Peyer's patch (tissue), 4 donors: ENCODE results near the gene YIPF4.
"Not testable (repeated sequence)": the region's sequence is repeated elsewhere in the genome, so short reads cannot be mapped to it uniquely, and the experiment has no call there.

Experiments
- CTCF ChIP-seq, 6 experiments: fragments of 450-650 bp in 4 of 6; fragments of 200-600 bp in 2 of 6; sonication (generic) in 1 of 6; IDR thresholded peaks; one replicate each; pipeline ENCODE4 v1.5.1; 2017 to 2019; ENCODE audit warnings: antibody characterized with exemption in 6 of 6, mild to moderate bottlenecking in 3 of 6, moderate library complexity in 1 of 6
- POLR2A ChIP-seq, 2 donors: fragments of 450-650 bp; IDR thresholded peaks; one replicate each; pipeline ENCODE4 v1.5.1; 2017; ENCODE audit warnings: antibody characterized with exemption in 2 of 2, mild to moderate bottlenecking in 2 of 2, moderate library complexity in 2 of 2

- not testable (repeated sequence) for TF ChIP-seq POLR2A, CTCF (IDR thresholded peaks at IDR 0.05)
Observed at GRCh38 chr2:32365679-32366078, 88.0 kb downstream of the YIPF4 start.
